ENCODE data around the gene RAB1A.

- TF ChIP-seq, protein P1, sequence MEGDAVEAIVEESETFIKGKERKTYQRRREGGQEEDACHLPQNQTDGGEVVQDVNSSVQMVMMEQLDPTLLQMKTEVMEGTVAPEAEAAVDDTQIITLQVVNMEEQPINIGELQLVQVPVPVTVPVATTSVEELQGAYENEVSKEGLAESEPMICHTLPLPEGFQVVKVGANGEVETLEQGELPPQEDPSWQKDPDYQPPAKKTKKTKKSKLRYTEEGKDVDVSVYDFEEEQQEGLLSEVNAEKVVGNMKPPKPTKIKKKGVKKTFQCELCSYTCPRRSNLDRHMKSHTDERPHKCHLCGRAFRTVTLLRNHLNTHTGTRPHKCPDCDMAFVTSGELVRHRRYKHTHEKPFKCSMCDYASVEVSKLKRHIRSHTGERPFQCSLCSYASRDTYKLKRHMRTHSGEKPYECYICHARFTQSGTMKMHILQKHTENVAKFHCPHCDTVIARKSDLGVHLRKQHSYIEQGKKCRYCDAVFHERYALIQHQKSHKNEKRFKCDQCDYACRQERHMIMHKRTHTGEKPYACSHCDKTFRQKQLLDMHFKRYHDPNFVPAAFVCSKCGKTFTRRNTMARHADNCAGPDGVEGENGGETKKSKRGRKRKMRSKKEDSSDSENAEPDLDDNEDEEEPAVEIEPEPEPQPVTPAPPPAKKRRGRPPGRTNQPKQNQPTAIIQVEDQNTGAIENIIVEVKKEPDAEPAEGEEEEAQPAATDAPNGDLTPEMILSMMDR (IDR thresholded peaks at IDR 0.05 in 2 of 3, conservative IDR thresholded peaks at IDR 0.05 in 1 of 3; ENCODE audit: control insufficient read depth in 2 of 3, extremely low read depth in 1 of 3, insufficient read depth in 1 of 3, low read depth in 3 of 3, low read length in 3 of 3): no peak
- no peak for TF ChIP-seq TAF1 (IDR thresholded peaks at IDR 0.05; ENCODE audit: borderline replicate concordance, low read depth, low read length)
- TF ChIP-seq POLR2A (IDR thresholded peaks at IDR 0.05; ENCODE audit: low read depth, low read length): no peak
- no peak for TF ChIP-seq JUND (IDR thresholded peaks at IDR 0.05; ENCODE audit: low read depth, low read length)
- TF ChIP-seq ZNF207 (IDR thresholded peaks at IDR 0.05; ENCODE audit: borderline replicate concordance): no peak
- no peak for TF ChIP-seq CBX3 (IDR thresholded peaks at IDR 0.05; ENCODE audit: borderline replicate concordance, low read depth)
- TF ChIP-seq POLR2AphosphoS5 (IDR thresholded peaks at IDR 0.05; ENCODE audit: low read length): no peak
- TF ChIP-seq CBX5 (IDR thresholded peaks at IDR 0.05; ENCODE audit: low read depth): no peak
- no peak for TF ChIP-seq MAX (IDR thresholded peaks at IDR 0.05; ENCODE audit: low read depth, low read length)
- no peak for TF ChIP-seq CEBPZ (IDR thresholded peaks at IDR 0.05; ENCODE audit: low read depth, low read length)
- no peak for TF ChIP-seq ATF7 (IDR thresholded peaks at IDR 0.05; ENCODE audit: low read depth)
- no peak for TF ChIP-seq GABPA (IDR thresholded peaks at IDR 0.05; ENCODE audit: low read depth)
These were observed 16.7 kb downstream of the RAB1A start for GRCh38 chr2:65113229-65113628.

Measured in GM12878 (cell line).